Testis (tissue), 2 donors: ENCODE measurements around the gene PTX3.

Experiments used
- CTCF ChIP-seq, 3 experiments: fragments of 450-650 bp in 2 of 3; fragments of 200-600 bp in 1 of 3; sonication (generic) in 1 of 3; IDR thresholded peaks; one replicate each; pipeline ENCODE4 v1.5.1; 2016 to 2019; ENCODE audit warnings: antibody characterized with exemption in 3 of 3, mild to moderate bottlenecking in 2 of 3, moderate library complexity in 1 of 3
- POLR2A ChIP-seq: fragments of 450-650 bp; IDR thresholded peaks from one replicate; pipeline ENCODE4 v1.6.1; 2017; ENCODE audit warnings: antibody characterized with exemption, mild to moderate bottlenecking, moderate library complexity

GRCh38 chr3:157453824-157454223, 17.2 kb downstream of the PTX3 start:
- TF ChIP-seq CTCF (IDR thresholded peaks at IDR 0.05) (no peak), POLR2A (no peak)
